Body of pancreas (tissue), 4 donors: ENCODE results near the gene TFDP1. TPM values are rescaled to one million over a fixed set of nuclear protein-coding genes. Genes with fewer than 3 reads are reported as not detected.
A peak's percentile ranks its signal among the peaks of the same experiment; 100 is the strongest.

Experiments used
- ATAC-seq: fragments of 150-250 bp; one replicate; pipeline ENCODE4 v1.9.1; 2016
- DNase-seq, 4 donors: peaks; one replicate each; pipeline ENCODE4 v3.0.0-alpha.2; 2019
- H3K27ac ChIP-seq, 4 donors: fragments of 200-600 bp; sonication (generic); 1 replicate in 3 of 4; 2 replicates in 1 of 4; pipeline versions ENCODE4 v1.5.1 to v1.6.1; 2016 to 2019; ENCODE audit warnings: mild to moderate bottlenecking in 1 of 4, mixed read lengths in 1 of 4, moderate library complexity in 1 of 4
- H3K27me3 ChIP-seq, 2 donors: fragments of 200-600 bp; sonication (generic); one replicate each; pipeline ENCODE4 v1.6.0; 2016; ENCODE audit warnings: mild to moderate bottlenecking in 1 of 2
- H3K36me3 ChIP-seq, 2 donors: fragments of 200-600 bp; sonication (generic); replicated peaks in 1 of 2; 2 replicates each; pipeline ENCODE4 v1.5.1; 2016; ENCODE audit warnings: low read depth in 2 of 2; ENCODE audit not compliant: insufficient read depth in 1 of 2
- H3K4me1 ChIP-seq: fragments of 200-600 bp; sonication (generic); one replicate; pipeline ENCODE4 v1.6.0; 2016
- H3K4me3 ChIP-seq, 2 donors: fragments of 200-600 bp; sonication (generic); 1 replicate in 1 of 2; 2 replicates in 1 of 2; pipeline ENCODE4 v1.5.1; 2016 to 2019
- H3K9me3 ChIP-seq, 3 donors: fragments of 200-600 bp; sonication (generic); 1 replicate in 2 of 3; 2 replicates in 1 of 3; pipeline ENCODE4 v1.5.1; 2016
- POLR2A ChIP-seq, 3 donors: fragments of 450-650 bp; IDR thresholded peaks; one replicate each; pipeline ENCODE4 v1.6.1; 2016; ENCODE audit warnings: antibody characterized with exemption in 3 of 3, mild to moderate bottlenecking in 2 of 3
- WGBS, 2 donors: methylation state at CpG; one replicate each; pipeline ENCODE4 v1.1.5; 2017; 5-methylcytosine and 5-hydroxymethylcytosine counted together
- intact Hi-C: fragments of 100-400 bp; cut with DNase I; formaldehyde crosslinking; loops from one replicate; pipeline ENCODE4 v1.15.1; 2023
- total RNA-seq, 2 donors: library from RNA; depleted of rRNA; stranded (reverse); fragments of >200 nt; gene quantifications; one replicate each; pipeline ENCODE4 v1.1.0, GENCODE V29; 2016
- TF ChIP-seq, protein P1 (sequence below), 7 experiments: fragments of 450-650 bp in 4 of 7; fragments of 200-600 bp in 3 of 7; sonication (generic) in 3 of 7; IDR thresholded peaks; one replicate each; pipeline ENCODE4 v1.5.1; 2016 to 2019; ENCODE audit warnings: antibody characterized with exemption in 7 of 7

The TFDP1 gene
- total RNA-seq, 2 donors from 2014 or later, result 16.5 to 22.8 TPM

DNA sequence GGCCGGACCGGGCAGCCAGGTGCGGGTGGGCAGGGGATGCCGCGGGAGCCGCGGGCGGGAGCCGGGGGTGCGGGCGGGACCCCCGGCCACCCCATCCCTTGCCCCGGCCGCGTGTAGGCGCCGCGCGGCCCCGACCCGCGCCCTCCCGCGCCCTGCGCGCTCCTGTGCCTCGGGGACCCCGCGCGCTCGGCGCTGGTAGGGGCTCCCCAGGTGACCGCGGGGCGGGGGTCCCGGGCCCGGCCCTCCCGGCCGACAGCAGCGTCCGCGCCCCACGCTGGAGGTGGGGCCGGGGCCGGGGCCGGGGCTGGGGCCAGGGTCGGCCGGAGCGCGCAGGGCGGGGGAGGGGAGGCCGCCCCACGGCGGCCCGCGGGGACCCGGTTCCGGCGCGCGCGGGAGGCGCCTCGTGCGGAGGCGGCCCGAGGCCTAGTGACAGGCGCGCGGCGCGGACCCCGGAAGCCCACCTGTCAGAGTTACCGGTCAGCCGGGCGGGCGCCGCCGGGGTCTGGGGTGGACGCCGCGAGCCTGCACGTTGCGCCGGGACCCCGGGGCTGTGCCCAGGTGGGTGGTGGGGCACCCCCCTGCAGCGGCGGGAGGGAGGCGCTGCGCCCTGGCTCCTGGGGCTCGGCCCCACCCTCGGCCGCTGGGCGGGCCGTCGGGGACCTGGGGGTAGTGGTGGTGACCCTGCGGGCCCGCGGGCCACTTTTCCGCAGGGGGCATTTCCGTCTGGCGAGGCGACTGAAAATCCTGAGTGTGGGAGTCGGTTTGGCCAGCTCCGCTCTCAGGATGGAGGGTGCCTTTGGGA lies 518 bp downstream of the TFDP1 start:
- no peaks in the 10 kb centered on the region for H3K9me3 ChIP-seq
- peaks cover 10% of the 10 kb centered on the region for H3K4me1 ChIP-seq
- TF ChIP-seq POLR2A (IDR thresholded peaks at IDR 0.05), result no peak
- TF ChIP-seq, protein P1, sequence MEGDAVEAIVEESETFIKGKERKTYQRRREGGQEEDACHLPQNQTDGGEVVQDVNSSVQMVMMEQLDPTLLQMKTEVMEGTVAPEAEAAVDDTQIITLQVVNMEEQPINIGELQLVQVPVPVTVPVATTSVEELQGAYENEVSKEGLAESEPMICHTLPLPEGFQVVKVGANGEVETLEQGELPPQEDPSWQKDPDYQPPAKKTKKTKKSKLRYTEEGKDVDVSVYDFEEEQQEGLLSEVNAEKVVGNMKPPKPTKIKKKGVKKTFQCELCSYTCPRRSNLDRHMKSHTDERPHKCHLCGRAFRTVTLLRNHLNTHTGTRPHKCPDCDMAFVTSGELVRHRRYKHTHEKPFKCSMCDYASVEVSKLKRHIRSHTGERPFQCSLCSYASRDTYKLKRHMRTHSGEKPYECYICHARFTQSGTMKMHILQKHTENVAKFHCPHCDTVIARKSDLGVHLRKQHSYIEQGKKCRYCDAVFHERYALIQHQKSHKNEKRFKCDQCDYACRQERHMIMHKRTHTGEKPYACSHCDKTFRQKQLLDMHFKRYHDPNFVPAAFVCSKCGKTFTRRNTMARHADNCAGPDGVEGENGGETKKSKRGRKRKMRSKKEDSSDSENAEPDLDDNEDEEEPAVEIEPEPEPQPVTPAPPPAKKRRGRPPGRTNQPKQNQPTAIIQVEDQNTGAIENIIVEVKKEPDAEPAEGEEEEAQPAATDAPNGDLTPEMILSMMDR (IDR thresholded peaks at IDR 0.05), result no peak
- intact Hi-C loops, result no loop called here
- peak; percentile 28 for ATAC-seq
- WGBS, 2 donors, result 1 to 4% methylated on average over 6 to 62 of the region's 105 CpGs
- H3K36me3 ChIP-seq, result peaks cover 0 to 3% of the 10 kb centered on the region in 2 donors
- no peak overlapping the region for H3K27ac ChIP-seq
- peak overlapping the region in 1 of 2 donors; percentile 29 for H3K4me3 ChIP-seq
- peak in 1 of 4 donors; percentile 12 for DNase-seq
- H3K27me3 ChIP-seq, result no peaks in the 10 kb centered on the region

GRCh38 chr13:113585896-113586295 lies 1.3 kb downstream of the TFDP1 start:
- WGBS, 2 donors, result 58 to 62% methylated on average over 9 of the region's 9 CpGs
- ATAC-seq (no peak), DNase-seq (peak in 1 of 4 donors; percentile 1)
- intact Hi-C loops, result no loop called here
- no peaks in the 10 kb centered on the region for H3K9me3 ChIP-seq
- no peak overlapping the region for H3K27ac ChIP-seq
- peaks cover 0 to 3% of the 10 kb centered on the region in 2 donors for H3K36me3 ChIP-seq
- H3K27me3 ChIP-seq, result no peaks in the 10 kb centered on the region
- H3K4me3 ChIP-seq, result no peak overlapping the region
- TF ChIP-seq, protein P1 (IDR thresholded peaks at IDR 0.05), result no peak
- TF ChIP-seq POLR2A (IDR thresholded peaks at IDR 0.05), result no peak
- peaks cover 10% of the 10 kb centered on the region for H3K4me1 ChIP-seq

DNA sequence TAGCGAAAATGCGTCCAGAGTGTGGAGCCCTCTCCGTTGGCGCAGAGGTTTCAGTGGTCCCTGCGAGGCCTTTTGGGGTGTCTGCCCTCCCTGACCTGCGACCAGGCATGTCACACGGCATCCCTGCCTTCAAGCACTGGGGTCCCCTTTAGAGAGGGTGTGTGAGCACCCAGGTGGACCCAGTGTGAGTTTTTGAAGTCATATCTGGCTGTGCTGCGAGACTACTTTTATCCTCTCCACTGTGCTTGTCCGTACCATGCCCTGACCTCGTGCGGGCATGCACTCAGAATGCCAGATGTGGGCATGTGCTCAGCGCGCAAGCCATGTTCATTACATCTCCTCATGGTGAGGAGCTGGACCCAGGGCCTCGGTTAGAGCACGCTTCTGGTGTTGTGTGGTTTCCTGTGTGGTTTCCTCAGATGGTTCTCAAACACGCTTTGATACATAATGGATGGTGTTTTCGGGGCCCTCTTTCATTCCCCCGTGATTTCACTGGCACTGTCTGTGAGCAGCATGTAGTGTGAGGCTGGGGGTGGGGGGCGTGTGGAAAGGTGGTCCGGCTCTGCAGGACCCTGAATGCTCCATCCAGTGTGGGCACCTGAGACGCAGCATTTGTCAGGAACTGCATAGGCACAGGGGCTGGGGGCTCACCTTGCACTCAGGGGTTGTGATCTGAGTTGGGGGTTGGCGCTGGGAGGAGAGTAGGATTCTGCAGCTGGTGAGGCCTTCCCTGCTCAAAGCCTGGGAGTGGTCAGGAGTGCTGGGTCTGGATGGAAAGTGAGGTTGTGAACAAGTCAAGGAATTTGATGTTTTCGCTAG lies 2.3 kb downstream of the TFDP1 start:
- TF ChIP-seq, protein P1 (IDR thresholded peaks at IDR 0.05), result no peak
- no peak for TF ChIP-seq POLR2A (IDR thresholded peaks at IDR 0.05)
- Histone ChIP-seq H3K4me1 (peaks cover 10% of the 10 kb centered on the region), H3K9me3 (no peaks in the 10 kb centered on the region), H3K27ac (no peak overlapping the region), H3K27me3 (no peaks in the 10 kb centered on the region), H3K36me3 (peaks cover 0 to 3% of the 10 kb centered on the region in 2 donors), H3K4me3 (no peak overlapping the region)
- 91 to 92% methylated on average over 20 to 23 of the region's 23 CpGs for WGBS, 2 donors
- intact Hi-C loops, result no loop called here
- peak in 3 of 4 donors; percentile 1 to 8 (median 6) for DNase-seq
- ATAC-seq, result no peak

DNA sequence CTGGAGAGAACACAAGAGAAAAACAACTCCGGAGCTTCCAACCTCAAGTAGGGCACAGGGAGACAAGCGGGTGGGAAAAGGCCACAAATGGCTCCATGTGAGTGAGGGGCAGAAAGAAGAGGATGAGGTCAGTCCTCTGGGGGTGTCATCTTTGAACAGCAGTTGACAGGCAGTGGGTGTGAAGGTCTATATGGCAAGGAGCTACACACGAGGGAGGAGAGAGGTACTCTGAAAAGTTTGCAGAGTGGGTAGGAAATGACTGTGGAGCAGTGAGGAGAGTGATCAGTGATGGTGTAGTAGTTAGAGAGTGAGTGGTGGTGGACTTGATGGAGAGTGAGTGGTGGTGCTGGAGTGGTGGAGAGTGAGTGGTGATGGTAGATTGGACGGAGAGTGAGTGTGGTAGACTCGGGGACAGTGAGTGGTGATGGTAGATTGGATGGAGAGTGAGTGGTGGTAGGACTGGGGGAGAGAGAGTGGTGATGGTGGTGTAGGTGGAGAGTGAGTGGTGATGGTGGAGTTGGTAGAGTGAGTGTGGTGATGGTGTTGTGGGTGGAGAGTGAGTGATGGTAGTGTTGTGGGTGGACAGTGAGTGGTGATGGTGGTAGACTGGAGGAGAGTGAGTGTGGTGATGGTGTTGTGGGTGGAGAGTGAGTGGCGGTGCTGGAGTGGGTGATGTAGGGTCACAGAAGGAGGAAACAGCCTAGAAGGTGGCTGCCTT lies 4.0 kb downstream of the TFDP1 start:
- H3K4me3 ChIP-seq, result no peak overlapping the region
- intact Hi-C loops, result no loop called here
- TF ChIP-seq, protein P1 (IDR thresholded peaks at IDR 0.05), result no peak
- TF ChIP-seq POLR2A (IDR thresholded peaks at IDR 0.05), result no peak
- WGBS, 2 donors, result 91 to 94% methylated on average over 6 of the region's 6 CpGs
- H3K4me1 ChIP-seq, result peaks cover 10% of the 10 kb centered on the region
- H3K27me3 ChIP-seq, result no peaks in the 10 kb centered on the region
- H3K27ac ChIP-seq, result no peak overlapping the region
- DNase-seq, result no peak
- ATAC-seq, result no peak
- peaks cover 0 to 3% of the 10 kb centered on the region in 2 donors for H3K36me3 ChIP-seq
- H3K9me3 ChIP-seq, result no peaks in the 10 kb centered on the region
